Measurements from ENCODE around the gene TEX35. TPM values are rescaled to one million over a fixed set of nuclear protein-coding genes. Genes with fewer than 3 reads are reported as not detected.
A peak's percentile ranks its signal among the peaks of the same experiment; 100 is the strongest.

Gene TEX35
- total RNA-seq, 1 experiment from 2014 or later, result not detected

GRCh38 chr1:178532392-178532791 lies 19.5 kb downstream of the TEX35 start (continued):
- peak; percentile 91 to 96 (median 92) for TF ChIP-seq CTCF (IDR thresholded peaks at IDR 0.05 in 2 of 3, conservative IDR thresholded peaks at IDR 0.05 in 1 of 3; ENCODE audit: borderline replicate concordance in 1 of 3, insufficient read depth in 1 of 3, low read depth in 2 of 3, low read length in 2 of 3)
- TF ChIP-seq CBX3 (IDR thresholded peaks at IDR 0.05; ENCODE audit: low read depth), result no peak
- peak; percentile 96 for TF ChIP-seq RAD21 (IDR thresholded peaks at IDR 0.05; ENCODE audit: low read depth)
- no peak for TF ChIP-seq FOSL1 (IDR thresholded peaks at IDR 0.05; ENCODE audit: low read depth)
- no peak for TF ChIP-seq MAX (IDR thresholded peaks at IDR 0.05)
- no peak for TF ChIP-seq POLR2AphosphoS5 (IDR thresholded peaks at IDR 0.05; ENCODE audit: low read depth, low read length)
- TF ChIP-seq CEBPB (IDR thresholded peaks at IDR 0.05; ENCODE audit: low read depth), result no peak
- TF ChIP-seq SIN3A (IDR thresholded peaks at IDR 0.05; ENCODE audit: low read depth), result no peak
- TF ChIP-seq TCF7L2 (IDR thresholded peaks at IDR 0.05; ENCODE audit: borderline replicate concordance, extremely low read depth, insufficient read depth, insufficient read length), result no peak
- TF ChIP-seq EZH2phosphoT487 (IDR thresholded peaks at IDR 0.05; ENCODE audit: borderline replicate concordance), result no peak
- no peak for TF ChIP-seq JUND (IDR thresholded peaks at IDR 0.05)
- no peak for TF ChIP-seq EZH2 (IDR thresholded peaks at IDR 0.05)
- TF ChIP-seq ZNF274 (IDR thresholded peaks at IDR 0.05; ENCODE audit: low read depth, low read length), result no peak
- no peak for TF ChIP-seq SP1 (IDR thresholded peaks at IDR 0.05; ENCODE audit: low read depth)
